Pancreas (tissue), 10 donors: ENCODE results near the gene RAC2. TPM values are rescaled to one million over a fixed set of nuclear protein-coding genes. Genes with fewer than 3 reads are reported as not detected.

Experiments used
- ATAC-seq, 4 donors: fragments of 200-7000 bp; cut with Tn5 transposase; one replicate each; pipeline versions ENCODE4 v1.8.0 to v1.9.1; 2020; ENCODE audit warnings: mild to moderate bottlenecking in 4 of 4, moderate library complexity in 4 of 4
- DNase-seq, 6 donors: peaks; one replicate each; pipeline ENCODE4 v3.0.0-alpha.2; 2020
- FAIRE-seq: peaks from 2 replicates; lab custom pipeline; 2012; peaks lifted over from hg19 to GRCh38; lab: Jason Lieb, UNC
- H3K27ac ChIP-seq, 4 donors: fragments of 200-600 bp; sonication (generic); 1 replicate in 3 of 4; 2 replicates in 1 of 4; pipeline versions ENCODE4 v1.5.0 to v1.8.0; 2020
- H3K27me3 ChIP-seq, 4 donors: fragments of 200-600 bp; one replicate each; pipeline ENCODE4 v1.8.0; 2021
- H3K36me3 ChIP-seq, 3 donors: fragments of 200-600 bp; sonication (generic) in 1 of 3; one replicate each; pipeline versions ENCODE4 v1.5.0 to v1.8.0; 2020 to 2021
- H3K4me1 ChIP-seq, 3 donors: fragments of 200-600 bp; one replicate each; pipeline ENCODE4 v1.8.0; 2021
- H3K4me3 ChIP-seq, 4 donors: fragments of 200-600 bp; sonication (generic) in 2 of 4; one replicate each; pipeline versions ENCODE4 v1.5.0 to v1.8.0; 2020 to 2021
- H3K9me3 ChIP-seq, 4 donors: fragments of 200-600 bp; one replicate each; pipeline ENCODE4 v1.8.0; 2021
- WGBS, 2 donors: extraction: QIAGEN DNeasy Blood & Tissue Kit; methylation state at CpG; one replicate each; pipeline ENCODE4 v1.1.7; 2013; 5-methylcytosine and 5-hydroxymethylcytosine counted together
- intact Hi-C, 3 donors: fragments of 100-400 bp; cut with DNase I; formaldehyde crosslinking; loops; one replicate each; pipeline versions ENCODE4 v1.11.1 to v1.14.2; 2022
- polyA plus RNA-seq, 2 donors: library from polyadenylated mRNA; stranded (reverse); fragments of 200-250 nt; gene quantifications; one replicate each; pipeline ENCODE4 v1.2.3, GENCODE V29; 2013
- total RNA-seq, 6 donors: library from RNA; stranded (reverse); fragmentation: NEBNext Ultra II Directional in 4 of 6; extraction: Animal tissue kit (Norgen Biotek cat#: 25700) in 4 of 6; gene quantifications; one replicate each; pipeline versions ENCODE4 v1.2.1 to v1.2.4, GENCODE V29; 2021 to 2023
- TF ChIP-seq, protein P1 (sequence below), 4 donors: fragments of 200-600 bp; sonication (generic) in 3 of 4; IDR thresholded peaks; one replicate each; pipeline versions ENCODE4 v1.5.0 to v1.8.0; 2021; ENCODE audit warnings: antibody characterized with exemption in 4 of 4
- donor health status: healthy with polysubstance abuse.
- donor health status: DM: no; HTN: no; CAD: no; lungs with moderate emphysema.
- donor health status: DM: no; HTN: no; CAD: no.
- donor health status: control.
- donor health status: control.
- donor health status: Bipolar disorder and iron deficiency.
- donor health status: DM: yes; HTN: yes; CAD: no.
- donor health status: DM: no; HTN: no; CAD: no.
- donor health status: DM: no; HTN: no; CAD: no.
- donor health status: DM: yes; HTN: yes; CAD: no.

Gene RAC2
- total and polyA plus RNA-seq, 8 donors, result 0.91 to 12.8 (median 3.0) TPM

DNA sequence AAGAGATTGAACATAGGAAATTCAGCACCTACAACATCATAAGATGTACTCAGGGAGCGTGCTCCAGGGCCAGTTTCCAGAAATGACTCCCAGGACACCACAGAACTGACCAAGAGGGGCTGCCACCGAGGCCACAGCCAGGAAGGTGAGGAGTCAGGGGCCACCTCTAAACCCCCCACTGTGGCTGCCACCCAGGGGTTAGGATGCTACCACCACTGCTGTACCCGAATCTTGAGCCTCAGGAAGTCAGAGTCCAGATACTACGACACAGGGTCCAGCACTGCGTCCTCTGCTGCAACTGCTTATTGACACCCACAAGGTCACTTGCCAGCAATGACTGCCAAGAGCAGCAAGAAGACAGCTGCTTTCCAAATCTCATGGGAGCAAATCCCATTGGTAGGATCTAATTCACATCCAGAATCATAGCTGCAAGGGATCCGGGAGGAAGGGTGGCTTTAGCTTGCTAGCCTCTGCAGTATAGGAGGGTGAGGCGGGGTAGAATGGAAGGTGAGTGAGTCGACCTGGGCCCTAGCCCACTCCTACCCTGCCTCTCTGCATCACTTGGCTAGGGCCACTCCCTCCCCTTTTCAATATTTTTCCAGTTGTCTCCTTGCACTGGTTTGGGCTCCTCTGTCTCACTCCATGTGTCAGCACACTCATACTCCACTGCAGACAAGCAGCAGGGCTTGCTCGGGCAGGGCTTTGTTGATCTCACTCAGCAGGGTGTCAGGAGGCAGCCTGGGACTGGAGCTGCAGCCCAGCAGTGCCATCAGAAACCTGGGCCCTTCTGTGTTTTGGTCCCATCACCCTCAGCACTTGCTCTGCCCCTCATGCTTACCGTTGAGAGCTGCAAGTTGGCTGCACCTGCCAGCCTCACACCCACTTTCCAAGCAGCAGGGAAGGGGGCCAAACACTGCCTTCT is 20.2 kb upstream of the RAC2 start:
- TF ChIP-seq, protein P1, sequence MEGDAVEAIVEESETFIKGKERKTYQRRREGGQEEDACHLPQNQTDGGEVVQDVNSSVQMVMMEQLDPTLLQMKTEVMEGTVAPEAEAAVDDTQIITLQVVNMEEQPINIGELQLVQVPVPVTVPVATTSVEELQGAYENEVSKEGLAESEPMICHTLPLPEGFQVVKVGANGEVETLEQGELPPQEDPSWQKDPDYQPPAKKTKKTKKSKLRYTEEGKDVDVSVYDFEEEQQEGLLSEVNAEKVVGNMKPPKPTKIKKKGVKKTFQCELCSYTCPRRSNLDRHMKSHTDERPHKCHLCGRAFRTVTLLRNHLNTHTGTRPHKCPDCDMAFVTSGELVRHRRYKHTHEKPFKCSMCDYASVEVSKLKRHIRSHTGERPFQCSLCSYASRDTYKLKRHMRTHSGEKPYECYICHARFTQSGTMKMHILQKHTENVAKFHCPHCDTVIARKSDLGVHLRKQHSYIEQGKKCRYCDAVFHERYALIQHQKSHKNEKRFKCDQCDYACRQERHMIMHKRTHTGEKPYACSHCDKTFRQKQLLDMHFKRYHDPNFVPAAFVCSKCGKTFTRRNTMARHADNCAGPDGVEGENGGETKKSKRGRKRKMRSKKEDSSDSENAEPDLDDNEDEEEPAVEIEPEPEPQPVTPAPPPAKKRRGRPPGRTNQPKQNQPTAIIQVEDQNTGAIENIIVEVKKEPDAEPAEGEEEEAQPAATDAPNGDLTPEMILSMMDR (IDR thresholded peaks at IDR 0.05), result no peak
- 73 to 79% methylated on average over 10 of the region's 10 CpGs for WGBS, 2 donors
- H3K27me3 ChIP-seq, result peaks cover 0 to 6% (median 0%) of the 10 kb centered on the region in 4 donors
- no peak overlapping the region for H3K27ac ChIP-seq
- H3K4me3 ChIP-seq, result no peak overlapping the region
- ATAC-seq (no peak), FAIRE-seq (no peak), DNase-seq (no peak)
- H3K9me3 ChIP-seq, result no peaks in the 10 kb centered on the region
- intact Hi-C loops, result no loop called here
- H3K36me3 ChIP-seq, result no peaks in the 10 kb centered on the region
- peaks cover 0 to 5% (median 0%) of the 10 kb centered on the region in 3 donors for H3K4me1 ChIP-seq

DNA sequence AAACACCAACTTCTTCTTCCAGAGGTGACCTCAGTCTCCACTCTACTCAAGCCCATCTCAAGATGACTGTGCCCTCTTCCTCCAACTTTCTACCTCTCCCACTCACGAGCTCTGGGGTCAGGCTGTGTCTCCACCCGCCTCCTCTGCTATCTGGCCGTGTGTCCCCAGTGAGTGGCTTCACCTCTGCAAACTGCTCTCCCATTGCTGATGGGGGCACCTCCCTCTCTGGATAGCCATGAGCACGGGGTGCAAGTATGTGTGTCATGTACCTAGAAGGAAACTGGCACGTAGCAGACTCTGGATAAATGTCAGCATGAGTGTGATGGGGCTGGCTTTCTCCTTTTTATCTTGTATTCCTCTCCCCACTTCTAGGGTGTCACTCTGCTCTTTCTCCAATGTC is 18.3 kb upstream of the RAC2 start:
- Histone ChIP-seq H3K36me3 (no peaks in the 10 kb centered on the region), H3K4me1 (no peaks in the 10 kb centered on the region), H3K9me3 (no peaks in the 10 kb centered on the region), H3K4me3 (no peak overlapping the region), H3K27ac (no peak overlapping the region), H3K27me3 (peaks cover 0 to 8% (median 0%) of the 10 kb centered on the region in 4 donors)
- TF ChIP-seq, protein P1 (IDR thresholded peaks at IDR 0.05), result no peak
- no peak for FAIRE-seq
- WGBS, 2 donors, result 37 to 48% methylated on average over 5 of the region's 5 CpGs
- ATAC-seq, result no peak
- no peak for DNase-seq
- intact Hi-C loops, result no loop called here

DNA sequence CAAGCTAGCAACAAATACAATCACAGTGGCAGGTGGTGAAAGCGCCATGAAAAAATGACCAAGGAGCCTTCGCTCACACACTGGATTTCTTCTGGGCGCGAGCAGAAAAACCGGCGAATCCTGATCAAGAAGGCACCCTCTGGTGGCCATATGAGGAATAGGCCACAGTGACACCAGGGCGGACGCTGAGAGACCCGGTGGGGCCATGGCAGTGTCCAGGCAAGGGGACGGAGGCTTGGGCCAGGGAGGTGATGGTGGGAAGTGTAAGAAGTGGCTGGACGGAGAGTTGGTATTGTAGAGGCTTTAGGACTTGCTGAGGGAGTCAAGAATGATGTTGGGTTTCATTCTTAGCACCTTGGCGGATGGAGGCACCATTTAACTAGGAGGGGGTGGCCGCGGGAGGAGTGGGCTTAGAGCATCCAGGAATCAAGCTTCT is 16.9 kb upstream of the RAC2 start:
- FAIRE-seq, result no peak
- Histone ChIP-seq H3K27ac (no peak overlapping the region), H3K36me3 (no peaks in the 10 kb centered on the region), H3K4me1 (no peaks in the 10 kb centered on the region), H3K27me3 (peaks cover 0 to 14% (median 0%) of the 10 kb centered on the region in 4 donors), H3K4me3 (no peak overlapping the region), H3K9me3 (no peaks in the 10 kb centered on the region)
- TF ChIP-seq, protein P1 (IDR thresholded peaks at IDR 0.05), result peak; percentile 83 to 93 (median 87)
- intact Hi-C loops, result no loop called here
- peak; percentile 77 to 94 (median 91) for ATAC-seq
- DNase-seq, result peak in 4 of 6 donors; percentile 25 to 76 (median 52)
- 21 to 22% methylated on average over 14 of the region's 14 CpGs for WGBS, 2 donors

DNA sequence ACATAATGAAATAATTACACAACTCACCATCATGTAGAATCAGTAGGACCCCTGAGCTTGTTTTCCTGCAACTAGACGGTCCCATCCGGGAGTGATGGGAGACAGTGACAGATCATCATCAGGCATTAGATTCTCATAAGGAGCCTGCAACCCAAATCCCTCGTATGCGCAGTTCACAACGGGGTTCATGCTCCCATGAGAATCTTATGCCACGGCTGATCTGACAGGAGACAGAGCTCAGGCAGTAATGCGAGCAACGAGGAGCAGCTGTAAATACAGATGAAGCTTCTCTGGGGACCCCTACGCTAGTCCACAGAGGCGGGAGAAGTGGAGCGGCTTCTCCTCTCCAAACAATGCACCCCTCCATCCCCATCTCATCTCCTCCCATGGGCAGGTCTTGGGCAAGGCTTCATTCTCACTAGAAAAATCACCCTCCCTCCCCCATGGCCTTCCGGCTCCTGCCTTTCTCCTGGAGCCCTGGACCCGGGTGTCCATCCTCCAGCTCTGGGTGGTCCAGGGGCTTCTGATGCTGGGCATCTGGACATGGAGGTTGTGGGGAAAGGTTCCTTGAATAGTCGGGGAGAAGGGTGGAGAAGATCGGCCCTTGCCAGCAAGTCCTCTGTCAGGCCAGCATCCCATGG is 16.2 kb upstream of the RAC2 start:
- no peak for DNase-seq
- intact Hi-C loops, result no loop called here
- Histone ChIP-seq H3K4me3 (no peak overlapping the region), H3K27me3 (peaks cover 0 to 18% (median 1%) of the 10 kb centered on the region in 4 donors), H3K9me3 (no peaks in the 10 kb centered on the region), H3K27ac (no peak overlapping the region), H3K4me1 (no peaks in the 10 kb centered on the region), H3K36me3 (no peaks in the 10 kb centered on the region)
- TF ChIP-seq, protein P1 (IDR thresholded peaks at IDR 0.05), result no peak
- peak in 2 of 4 donors; percentile 12 to 29 for ATAC-seq
- FAIRE-seq, result no peak
- WGBS, 2 donors, result 52 to 59% methylated on average over 15 of the region's 15 CpGs
